Sigmoid colon (tissue), 7 donors: Measurements from ENCODE around the gene MGRN1. TPM values are rescaled to one million over a fixed set of nuclear protein-coding genes. Genes with fewer than 3 reads are reported as not detected.

Source experiments
- DNase-seq: peaks from one replicate; pipeline ENCODE4 v3.0.0-alpha.2; 2019
- H3K27ac ChIP-seq, 4 donors: fragments of 200-600 bp; sonication (generic); one replicate each; pipeline ENCODE4 v1.5.1; 2016 to 2019; ENCODE audit warnings: mild to moderate bottlenecking in 1 of 4
- H3K27me3 ChIP-seq, 3 donors: fragments of 200-600 bp; sonication (generic); one replicate each; pipeline ENCODE4 v1.5.1; 2019; ENCODE audit warnings: mild to moderate bottlenecking in 1 of 3
- H3K36me3 ChIP-seq, 4 donors: fragments of 200-600 bp; sonication (generic); one replicate each; pipeline ENCODE4 v1.5.1; 2016 to 2019
- H3K4me1 ChIP-seq, 4 donors: fragments of 200-600 bp; sonication (generic); one replicate each; pipeline ENCODE4 v1.5.1; 2017 to 2019
- H3K4me3 ChIP-seq, 4 donors: fragments of 200-600 bp; sonication (generic); one replicate each; pipeline ENCODE4 v1.5.1; 2017 to 2019; ENCODE audit warnings: mild to moderate bottlenecking in 2 of 4, moderate library complexity in 1 of 4
- H3K9me3 ChIP-seq, 4 donors: fragments of 200-600 bp in 3 of 4; sonication (generic) in 3 of 4; one replicate each; pipeline versions ENCODE4 v1.5.1 to v1.6.1; 2013 to 2019
- CTCF ChIP-seq, 4 experiments: fragments of 450-650 bp in 3 of 4; fragments of 200-600 bp in 1 of 4; IDR thresholded peaks; one replicate each; pipeline ENCODE4 v1.5.1; 2016 to 2019; ENCODE audit warnings: antibody characterized with exemption in 4 of 4, mild to moderate bottlenecking in 3 of 4, moderate library complexity in 2 of 4
- EP300 ChIP-seq, 4 donors: sonication (generic); formaldehyde crosslinking; IDR thresholded peaks; one replicate each; pipeline ENCODE4 v1.6.1; 2017; ENCODE audit warnings: antibody characterized with exemption in 4 of 4
- POLR2A ChIP-seq, 2 donors: fragments of 450-650 bp; IDR thresholded peaks; one replicate each; pipeline ENCODE4 v1.6.1; 2016; ENCODE audit warnings: antibody characterized with exemption in 2 of 2, mild to moderate bottlenecking in 2 of 2, moderate library complexity in 2 of 2
- POLR2AphosphoS5 ChIP-seq, 4 donors: sonication (generic); formaldehyde crosslinking; IDR thresholded peaks; one replicate each; pipeline ENCODE4 v1.6.1; 2017; ENCODE audit warnings: antibody characterized with exemption in 4 of 4
- WGBS, 2 donors: extraction: QIAGEN DNeasy Blood & Tissue Kit; methylation state at CpG; one replicate each; pipeline ENCODE4 v1.1.7; 2013; 5-methylcytosine and 5-hydroxymethylcytosine counted together
- intact Hi-C: fragments of 100-400 bp; cut with DNase I; formaldehyde crosslinking; loops from one replicate; pipeline ENCODE4 v1.15.1; 2023
- polyA plus RNA-seq, 3 donors: library from polyadenylated mRNA; stranded (reverse); fragments of 200-250 nt; gene quantifications; one replicate each; pipeline ENCODE4 v1.2.3, GENCODE V29; 2013
- total RNA-seq, 4 donors: library from RNA; depleted of rRNA; stranded (reverse); fragments of >200 nt; gene quantifications; one replicate each; pipeline ENCODE4 v1.1.0, GENCODE V29; 2016
- donor health status: healthy with polysubstance abuse.
- donor health status: Bipolar disorder and iron deficiency.
- donor health status: healthy.

MGRN1 gene
- total and polyA plus RNA-seq, 7 donors = 16.8 to 37.9 (median 28.2) TPM

DNA sequence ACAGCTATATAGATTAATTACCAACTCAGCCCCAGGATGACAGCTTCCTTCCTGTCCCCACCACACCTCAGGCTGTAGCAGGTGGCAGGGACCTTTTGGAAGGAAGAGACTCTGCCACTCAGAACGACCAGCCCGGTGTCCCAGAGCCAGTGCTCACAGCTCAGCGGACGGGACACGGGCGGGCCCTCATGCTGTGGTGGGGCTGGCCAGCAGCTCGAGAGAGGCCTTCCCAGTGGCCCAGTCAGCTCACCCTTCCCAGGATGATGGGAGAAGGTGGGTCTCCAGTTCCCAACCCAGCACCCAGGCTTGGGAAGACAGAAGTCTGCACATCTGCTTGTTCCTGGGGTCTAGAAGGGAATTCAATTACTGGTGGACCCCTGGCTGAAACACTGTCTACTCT, 79.3 kb downstream of the MGRN1 start:
- no peak overlapping the region for H3K27ac ChIP-seq
- TF ChIP-seq POLR2A (IDR thresholded peaks at IDR 0.05) (no peak), EP300 (IDR thresholded peaks at IDR 0.05) (no peak), CTCF (IDR thresholded peaks at IDR 0.05) (no peak), POLR2AphosphoS5 (IDR thresholded peaks at IDR 0.05) (no peak)

DNA sequence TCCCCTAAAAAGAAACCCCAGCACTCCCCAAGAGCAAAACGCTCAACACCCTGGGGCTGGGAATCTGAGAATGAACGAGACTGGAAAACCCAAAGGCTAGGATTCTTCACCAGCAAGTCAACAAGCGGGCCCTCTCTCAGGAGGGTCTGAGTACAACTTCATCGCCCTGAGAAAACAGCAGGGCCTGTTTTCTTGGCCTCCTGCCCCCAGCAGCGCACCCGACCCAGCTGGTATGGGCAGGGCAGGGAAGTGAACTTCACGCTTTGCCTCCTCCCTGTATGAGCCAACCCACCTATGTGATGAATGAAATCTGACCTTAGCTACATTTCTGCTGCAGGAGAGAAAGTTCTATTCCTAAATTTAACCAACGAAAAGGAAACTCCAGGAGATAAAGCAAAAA, 79.9 kb downstream of the MGRN1 start:
- peaks cover 18 to 83% (median 42%) of the 10 kb centered on the region in 4 donors for H3K36me3 ChIP-seq

More for the DNA sequence above, 79.3 kb downstream of the MGRN1 start:
- Histone ChIP-seq H3K36me3 (peaks cover 22 to 89% (median 48%) of the 10 kb centered on the region in 4 donors), H3K4me1 (no peaks in the 10 kb centered on the region), H3K9me3 (no peaks in the 10 kb centered on the region), H3K27me3 (no peaks in the 10 kb centered on the region), H3K4me3 (no peak overlapping the region)
- 62 to 91% methylated on average over 7 of the region's 7 CpGs for WGBS, 2 donors
- intact Hi-C loops = no loop called here
- DNase-seq = no peak

DNA sequence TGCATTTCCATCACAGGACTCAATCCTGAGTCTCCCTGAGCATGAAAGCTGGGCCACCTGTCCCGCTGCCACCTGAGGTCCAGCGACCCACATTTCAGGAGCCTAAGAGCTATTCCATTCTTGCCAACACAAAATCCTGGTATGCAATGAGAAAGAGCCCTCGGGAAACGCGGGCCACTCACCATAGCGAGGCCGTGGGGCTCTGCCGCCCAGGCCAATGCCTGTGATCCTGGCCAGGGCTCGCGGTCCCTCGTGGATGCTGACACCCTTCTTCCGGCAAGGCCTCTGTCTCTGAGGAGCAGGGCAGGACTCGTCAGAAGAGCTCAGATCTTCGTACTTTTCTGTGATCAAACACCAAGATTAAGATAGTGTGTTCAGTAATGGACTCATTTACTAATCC, 80.3 kb downstream of the MGRN1 start:
- H3K27me3 ChIP-seq = no peaks in the 10 kb centered on the region
- H3K36me3 ChIP-seq = peaks cover 18 to 83% (median 41%) of the 10 kb centered on the region in 4 donors
- H3K4me1 ChIP-seq = no peaks in the 10 kb centered on the region
- no peak overlapping the region for H3K4me3 ChIP-seq
- no peak overlapping the region for H3K27ac ChIP-seq
- TF ChIP-seq POLR2A (IDR thresholded peaks at IDR 0.05) (no peak), EP300 (IDR thresholded peaks at IDR 0.05) (no peak), CTCF (IDR thresholded peaks at IDR 0.05) (no peak), POLR2AphosphoS5 (IDR thresholded peaks at IDR 0.05) (no peak)
- no peak for DNase-seq
- no peaks in the 10 kb centered on the region for H3K9me3 ChIP-seq
- intact Hi-C loops = no loop called here
- 96 to 97% methylated on average over 14 of the region's 14 CpGs for WGBS, 2 donors

More for the DNA sequence above, 79.9 kb downstream of the MGRN1 start:
- TF ChIP-seq CTCF (IDR thresholded peaks at IDR 0.05) (no peak), POLR2A (IDR thresholded peaks at IDR 0.05) (no peak), EP300 (IDR thresholded peaks at IDR 0.05) (no peak)
- no peak for DNase-seq
- H3K27ac ChIP-seq = no peak overlapping the region
- H3K4me1 ChIP-seq = no peaks in the 10 kb centered on the region
- no peak overlapping the region for H3K4me3 ChIP-seq
- intact Hi-C loops = no loop called here
- WGBS, 2 donors = 81 to 87% methylated on average over 8 of the region's 8 CpGs
- H3K27me3 ChIP-seq = no peaks in the 10 kb centered on the region
- H3K9me3 ChIP-seq = no peaks in the 10 kb centered on the region

DNA sequence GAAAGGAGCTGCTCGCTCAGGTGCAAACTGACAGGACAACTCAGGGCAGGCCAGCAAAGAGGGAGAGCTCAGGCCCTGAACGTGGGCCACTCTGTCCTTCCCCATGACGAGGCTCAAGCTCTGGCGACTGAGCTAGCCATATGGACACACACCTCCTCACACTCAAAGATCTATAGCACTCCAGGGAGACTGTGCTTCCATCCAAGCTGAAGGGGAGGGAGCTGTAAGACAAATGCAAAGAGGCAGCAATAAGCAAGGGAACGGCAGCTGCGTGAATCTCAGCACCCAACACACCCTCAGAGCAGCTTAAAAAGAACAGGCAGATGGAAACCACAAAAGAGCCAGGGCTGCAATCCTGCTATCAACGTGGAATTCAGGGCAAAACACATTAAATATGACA, 82.2 kb downstream of the MGRN1 start:
- Histone ChIP-seq H3K27ac (no peak overlapping the region), H3K4me1 (no peaks in the 10 kb centered on the region), H3K36me3 (peaks cover 13 to 74% (median 26%) of the 10 kb centered on the region in 4 donors), H3K9me3 (no peaks in the 10 kb centered on the region), H3K27me3 (no peaks in the 10 kb centered on the region), H3K4me3 (no peak overlapping the region)
- intact Hi-C loops = no loop called here
- TF ChIP-seq EP300 (IDR thresholded peaks at IDR 0.05) (no peak), POLR2A (IDR thresholded peaks at IDR 0.05) (no peak), POLR2AphosphoS5 (IDR thresholded peaks at IDR 0.05) (no peak), CTCF (IDR thresholded peaks at IDR 0.05) (no peak)
- no peak for DNase-seq
- WGBS, 2 donors = 89 to 94% methylated on average over 7 of the region's 7 CpGs

- intact Hi-C loops = no loop called here
- Histone ChIP-seq H3K9me3 (no peaks in the 10 kb centered on the region), H3K27ac (no peak overlapping the region), H3K36me3 (peaks cover 5 to 71% (median 19%) of the 10 kb centered on the region in 4 donors), H3K27me3 (no peaks in the 10 kb centered on the region), H3K4me3 (no peak overlapping the region), H3K4me1 (no peaks in the 10 kb centered on the region)
- no peak for DNase-seq
- TF ChIP-seq EP300 (IDR thresholded peaks at IDR 0.05) (no peak), CTCF (IDR thresholded peaks at IDR 0.05) (no peak), POLR2A (IDR thresholded peaks at IDR 0.05) (no peak), POLR2AphosphoS5 (IDR thresholded peaks at IDR 0.05) (no peak)
- 94 to 95% methylated on average over 4 of the region's 4 CpGs for WGBS, 2 donors
These were observed 84.9 kb downstream of the MGRN1 start for GRCh38 chr16:4709481-4709880.
